HG03342 (cell line): ENCODE measurements around the gene SNX1.

ENCODE experiments used
- ATAC-seq: cut with Tn5 transposase; IDR thresholded peaks from one replicate; pipeline ENCODE4 v1.9.1; 2021; ENCODE audit warnings: mild to moderate bottlenecking, moderate library complexity; ENCODE audit not compliant: unreplicated experiment

SNX1 gene

DNA sequence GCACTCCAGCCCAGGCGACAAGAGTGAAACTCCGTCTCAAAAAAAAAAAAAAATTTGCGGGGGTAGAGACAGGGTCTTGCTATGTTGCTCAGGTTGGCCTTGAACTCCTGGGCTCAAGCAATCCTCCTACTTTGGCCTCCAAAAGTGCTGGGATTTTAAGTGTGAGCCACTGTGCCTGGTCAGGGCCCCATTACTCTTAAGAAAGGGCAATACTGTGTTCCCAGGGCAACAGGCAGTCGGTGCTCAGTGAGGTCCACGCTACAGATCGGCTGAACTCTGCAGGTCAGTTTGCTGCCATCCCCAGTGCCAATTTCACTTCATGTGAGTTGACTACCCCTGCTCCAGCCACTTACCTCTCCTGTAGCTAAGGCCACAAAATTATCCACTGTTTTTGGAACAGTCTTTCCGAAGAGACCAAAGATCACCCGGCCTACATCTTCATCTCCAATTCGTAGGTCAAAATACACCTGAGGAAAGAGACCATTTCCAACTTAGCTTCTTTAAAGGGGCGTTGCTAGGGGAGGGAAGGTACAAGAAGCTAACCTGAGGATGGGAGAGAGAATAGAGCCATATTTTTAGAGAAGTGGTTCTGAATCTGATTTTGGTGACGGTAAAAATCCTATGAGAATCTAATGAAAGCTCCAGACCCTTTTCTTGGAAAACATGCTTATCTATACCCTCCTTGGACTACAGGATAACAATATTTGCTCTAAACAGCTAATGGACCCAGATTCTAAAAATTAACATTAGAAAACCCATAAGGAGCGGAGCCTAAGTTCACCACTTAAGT, 66.1 kb downstream of the SNX1 start:
- ATAC-seq: no peak

DNA sequence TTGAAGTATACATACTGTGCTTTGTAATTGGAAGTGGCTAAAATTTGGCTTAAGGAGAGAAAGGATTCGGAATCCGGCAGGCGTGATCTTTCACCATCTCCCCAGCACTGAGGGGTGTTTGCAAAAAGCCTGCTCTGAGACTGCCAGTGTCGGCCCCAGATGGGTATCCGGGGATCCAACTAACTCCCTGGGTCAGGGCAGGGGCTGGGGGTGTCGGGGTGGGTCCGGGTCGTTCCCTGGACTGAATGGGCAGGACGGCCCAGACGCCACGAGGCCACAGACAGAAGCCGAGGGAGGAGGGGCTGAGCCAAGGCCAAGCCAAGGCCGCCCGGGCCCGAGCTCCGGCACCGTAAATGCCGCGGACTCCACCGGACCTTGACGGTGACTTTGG, 66.7 kb downstream of the SNX1 start:
- peak; percentile 24 for ATAC-seq

DNA sequence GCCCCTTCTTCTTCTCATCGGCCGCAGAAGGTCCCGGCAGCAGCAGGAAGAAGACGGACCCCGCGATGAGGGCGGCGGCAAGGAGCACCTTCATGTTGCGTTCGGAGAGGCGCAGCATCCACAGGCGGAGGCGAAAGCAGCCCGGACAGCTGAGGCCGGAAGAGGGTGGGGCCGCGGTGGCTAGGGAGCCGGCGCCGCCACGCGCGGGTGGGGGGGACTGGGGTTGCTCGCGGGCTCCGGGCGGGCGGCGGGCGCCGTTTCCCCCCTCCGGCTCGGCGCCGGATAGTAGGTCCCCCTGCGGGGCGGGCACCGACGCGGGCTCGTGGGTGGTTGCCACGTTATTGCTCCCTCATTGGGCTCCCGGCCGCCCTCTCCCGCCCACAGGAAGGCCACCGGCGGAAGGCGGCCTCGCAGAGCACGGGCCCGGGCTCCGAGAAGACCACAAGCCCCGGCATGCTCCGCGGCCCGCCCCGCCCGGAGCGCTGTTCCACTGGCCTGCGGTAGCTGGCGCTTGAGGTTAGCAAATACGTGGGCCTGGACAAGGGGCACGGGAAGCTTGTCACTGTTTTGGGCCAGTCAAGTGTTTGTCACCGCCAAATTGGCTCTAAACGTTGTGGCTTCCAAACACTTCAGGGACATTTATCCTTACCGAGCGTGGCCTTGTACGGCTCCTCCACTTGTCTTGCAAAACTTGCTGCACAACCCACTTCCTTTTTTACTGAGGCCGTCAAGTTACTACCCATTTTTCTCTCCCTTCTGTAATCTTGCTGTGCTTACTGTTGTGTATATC, 67.3 kb downstream of the SNX1 start, which contains the start of gene PPIB:
Gene PPIB, minus strand, starts transcription at position 154 of the 790 bp plus-strand sequence. Its CDS starts 36 bp downstream, at position 118.
- ATAC-seq: peak; percentile 87

DNA sequence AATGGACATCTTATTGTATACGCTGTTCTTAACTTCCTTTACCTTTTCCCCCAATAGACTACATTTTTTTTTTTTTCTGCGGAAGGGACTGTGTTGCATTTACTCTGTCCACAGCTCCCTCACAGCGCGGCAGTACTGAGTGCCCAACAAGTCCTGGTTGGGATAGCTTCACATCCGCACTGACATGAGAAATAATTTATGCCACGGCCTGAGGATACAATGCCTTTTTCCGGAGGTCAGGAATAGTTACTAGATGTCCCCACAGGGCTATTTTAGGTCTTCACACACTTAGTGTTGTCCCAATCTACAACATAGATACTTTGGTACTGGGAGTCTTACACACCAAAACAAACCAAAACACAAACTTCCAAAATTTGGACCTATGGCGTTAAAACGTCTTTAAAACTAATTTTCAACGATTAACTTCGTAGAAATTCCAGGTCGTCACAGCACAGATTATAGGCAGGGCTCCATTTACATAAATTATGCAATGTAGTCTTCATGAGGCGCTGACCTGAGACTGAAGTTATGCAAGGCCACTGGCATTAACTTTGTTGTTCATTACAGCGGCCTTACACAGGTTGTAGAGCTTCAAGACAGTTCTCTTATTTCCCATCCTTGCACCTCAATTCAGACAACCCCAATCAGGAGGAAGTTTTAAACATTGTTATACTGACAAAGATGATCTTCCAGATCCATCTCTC, 68.0 kb downstream of the SNX1 start:
- peak; percentile 4 for ATAC-seq

DNA sequence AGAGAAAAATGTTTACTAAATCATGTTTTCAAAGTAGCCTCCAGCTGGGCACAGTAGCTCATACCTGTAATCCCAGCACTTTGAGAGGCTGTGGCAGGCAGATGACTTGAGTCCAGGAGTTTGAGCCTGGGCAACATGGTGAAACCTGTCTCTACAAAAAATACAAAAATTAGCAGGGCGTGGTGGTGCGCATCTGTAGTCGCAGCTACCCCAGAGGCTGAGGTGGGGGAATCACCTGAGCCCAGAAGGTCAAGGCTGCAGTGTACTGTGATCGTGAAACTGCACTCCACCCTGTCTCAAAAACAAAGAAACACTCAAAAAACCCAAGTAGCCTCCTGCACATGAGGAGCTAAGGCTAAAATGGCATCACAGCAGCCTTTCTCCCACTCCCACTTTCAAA, 68.7 kb downstream of the SNX1 start:
- ATAC-seq: no peak

DNA sequence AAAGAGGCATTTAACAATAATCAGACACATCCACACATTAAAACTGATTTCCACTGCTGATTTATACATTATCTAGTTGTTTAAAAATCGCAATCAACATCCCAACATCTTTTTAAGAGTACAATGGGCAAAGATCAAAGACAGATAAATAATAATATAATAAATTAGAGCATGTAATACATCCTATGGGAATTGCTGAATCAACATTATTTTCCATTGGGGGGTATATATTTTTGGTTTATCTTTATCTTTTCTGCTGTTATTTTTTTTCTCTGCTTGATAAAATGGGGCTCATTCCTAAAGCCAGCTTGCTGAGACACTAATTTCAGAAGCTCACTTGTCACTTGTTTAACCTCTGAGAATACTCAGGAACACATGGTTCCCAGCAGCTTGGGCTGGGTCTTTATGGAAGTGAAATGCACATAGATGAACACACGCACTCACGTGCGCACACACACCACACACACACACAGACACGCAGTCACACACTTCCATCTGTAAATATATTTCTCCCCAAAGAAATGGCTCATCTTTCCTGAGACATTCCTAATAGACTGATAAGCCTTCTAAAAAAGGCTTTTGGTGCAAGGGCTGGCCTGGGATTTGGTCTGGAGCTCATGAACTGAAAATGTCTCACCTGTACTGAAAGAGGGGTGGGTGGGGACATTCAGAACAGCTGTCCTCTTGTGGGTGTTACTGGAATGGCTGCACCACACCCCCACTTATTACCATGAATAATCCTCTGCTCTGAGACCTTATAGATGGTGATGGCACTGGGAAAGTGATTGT, 70.5 kb downstream of the SNX1 start:
- no peak for ATAC-seq

DNA sequence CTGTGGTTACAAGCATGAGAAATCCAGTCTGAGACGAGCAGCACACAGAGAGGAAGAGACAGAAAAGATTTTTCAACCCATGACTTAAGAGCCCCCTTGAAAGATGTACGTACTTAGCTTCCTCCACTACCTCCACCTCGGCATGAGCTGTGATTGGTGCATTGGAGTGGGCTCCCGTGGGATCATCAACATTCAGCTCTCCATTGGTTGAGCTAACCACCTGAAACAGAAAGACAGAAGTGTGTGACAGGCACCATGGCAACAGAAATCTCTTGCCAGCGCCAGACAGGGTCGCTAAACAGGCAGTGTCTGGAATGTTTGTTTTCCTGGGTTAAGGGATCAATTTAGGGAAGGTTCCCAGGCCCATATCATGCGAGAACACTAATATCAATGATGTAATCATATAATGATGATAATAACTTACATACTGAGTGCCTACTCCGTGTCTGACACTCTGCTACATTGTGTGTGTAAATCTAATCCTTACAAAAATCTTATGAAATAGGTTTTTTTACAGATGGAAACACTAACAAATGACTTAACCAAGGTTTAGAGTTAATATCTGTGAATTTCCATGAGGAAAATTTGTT, 84.5 kb downstream of the SNX1 start:
- no peak for ATAC-seq

DNA sequence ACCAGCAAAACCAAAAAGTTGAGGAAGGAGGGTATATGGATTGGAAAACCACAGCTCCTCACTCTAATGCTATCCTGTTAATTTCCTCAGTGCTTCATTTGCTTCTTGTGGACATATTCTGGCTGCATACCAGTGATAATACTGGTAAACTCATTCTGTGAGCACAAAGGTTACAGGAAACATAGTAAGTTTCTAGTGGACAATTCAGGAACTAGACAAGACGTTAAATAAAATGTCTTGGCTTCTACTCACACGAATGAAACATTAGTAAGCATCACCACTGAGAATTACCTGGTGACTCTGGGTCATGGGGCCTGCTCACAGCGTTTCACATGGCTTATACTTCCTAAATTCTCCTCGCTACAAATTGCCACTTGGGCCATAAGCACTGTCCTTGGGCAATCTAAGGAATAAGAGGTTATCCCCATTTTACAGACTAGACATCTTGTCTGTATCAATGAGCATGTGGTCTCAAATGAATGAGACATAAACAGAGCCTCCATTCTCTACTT, 87.1 kb downstream of the SNX1 start:
- no peak for ATAC-seq

DNA sequence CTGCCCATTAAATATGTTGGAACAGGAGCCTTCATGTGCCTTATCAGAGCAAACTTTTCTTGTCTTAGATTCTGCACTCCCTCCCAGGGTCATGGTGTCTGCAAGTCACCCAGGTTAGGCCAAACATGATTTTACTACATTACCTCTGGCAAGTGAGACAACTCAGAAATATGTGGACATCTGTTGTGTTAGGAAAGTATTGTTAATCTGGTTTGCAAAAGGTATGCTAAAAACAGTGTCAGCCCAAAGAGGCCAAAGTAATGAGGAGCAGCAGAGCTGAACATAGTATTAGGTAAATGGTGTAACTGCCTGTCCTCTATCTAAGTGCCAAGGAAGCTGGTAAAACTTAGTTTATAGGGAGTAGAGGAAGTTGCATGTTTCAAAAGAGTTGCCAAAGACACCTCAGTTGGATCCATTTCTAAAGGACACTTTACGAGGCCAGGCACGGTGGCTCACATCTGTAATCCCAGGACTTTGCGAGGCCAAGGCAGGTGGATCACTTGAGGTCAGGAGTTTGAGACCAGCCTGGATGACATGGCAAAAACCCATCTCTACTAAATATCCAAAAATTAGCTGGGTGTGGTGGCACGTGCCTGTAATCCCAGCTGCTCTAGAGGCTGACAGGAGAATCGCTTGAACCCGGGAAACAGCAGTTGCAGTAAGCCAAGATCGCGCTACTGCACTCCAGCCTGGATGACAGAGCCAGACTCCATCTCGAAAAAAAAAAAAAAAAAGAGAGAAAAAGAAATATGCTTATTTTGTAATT, 89.5 kb downstream of the SNX1 start:
- ATAC-seq: no peak

DNA sequence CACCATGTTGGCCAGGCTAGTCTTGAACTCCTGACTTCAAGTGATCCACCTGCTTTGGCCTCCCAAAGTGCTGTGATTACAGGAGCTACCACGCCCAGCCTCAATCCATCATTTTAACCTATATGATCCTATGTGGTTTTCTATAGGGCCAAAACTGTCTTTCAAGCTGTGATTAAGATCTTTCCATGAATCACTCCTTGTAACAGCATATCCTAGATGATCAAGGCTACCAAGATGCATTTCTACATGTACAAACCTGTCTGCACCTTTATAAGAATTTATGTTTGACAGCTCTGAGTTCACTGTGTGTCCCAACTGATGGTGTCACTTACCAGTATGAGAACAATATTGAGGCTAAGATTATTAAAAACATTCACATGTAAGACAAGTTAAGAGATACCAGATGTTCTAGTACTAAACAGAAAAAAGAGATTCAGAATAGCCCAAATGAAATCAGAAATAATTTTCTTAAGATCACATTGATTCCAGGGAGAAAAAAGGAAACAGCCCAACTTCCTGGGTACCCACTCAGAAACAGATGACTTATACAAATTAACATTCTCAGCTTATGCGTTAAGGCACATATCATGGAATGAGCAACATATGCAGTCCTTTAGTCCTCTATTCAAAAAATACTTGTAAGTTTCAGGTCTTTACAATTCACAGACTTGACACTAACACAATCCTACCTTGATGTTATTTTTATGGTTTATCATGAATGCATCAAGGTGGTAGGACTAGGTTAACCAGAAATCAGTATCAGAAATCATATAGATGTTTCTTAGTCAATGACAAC, 91.8 kb downstream of the SNX1 start:
- ATAC-seq: no peak
